H1 (cell line): ENCODE data around the gene KLHL1. TPM values are rescaled to one million over a fixed set of nuclear protein-coding genes. Genes with fewer than 3 reads are reported as not detected.

ENCODE experiments used
- polyA plus RNA-seq, 7 experiments: library from polyadenylated mRNA; depleted of rRNA in 3 of 7; stranded (reverse) in 5 of 7; unstranded in 2 of 7; fragments of >200 nt in 5 of 7; fragments of 200-250 nt in 2 of 7; gene quantifications; 1 replicate in 5 of 7; 2 replicates in 1 of 7; 4 replicates in 1 of 7; pipeline versions ENCODE4 v1.2.1 to v1.2.3, GENCODE V29; 2011 to 2013; ENCODE audit warnings: missing spikeins in 2 of 7, mixed read lengths in 2 of 7
- small RNA-seq: library from polyadenylated mRNA; stranded (forward); fragments of <200 nt; extraction: miRNeasy Mini kit (QIAGEN cat#:217004); gene quantifications from one replicate; pipeline ENCODE3, GENCODE V24; 2013; ENCODE audit not compliant: insufficient read depth
- total RNA-seq: library from RNA; stranded (reverse); fragmentation: NEBNext Ultra II Directional; extraction: Animal tissue kit (Norgen Biotek cat#: 25700); gene quantifications from 2 replicates; pipeline ENCODE4 v1.2.1, GENCODE V29; 2021

Gene KLHL1
- total and polyA plus RNA-seq, 2 of the 8 experiments (the other 6 are each of a cell fraction or from before 2014, with no cell fraction given) = not detected

Small RNA genes within 50 kb of the gene (small RNA-seq; reads per million reads assigned to genes)
- gene RNY3P10 = not detected

Other genes with a start within 250 kb of the KLHL1 start
- gene ATXN8OS, start 626 bp downstream of the KLHL1 start, total RNA-seq = not detected in 2 replicates
- not detected in 2 replicates for gene ATXN8OS, start 626 bp downstream of the KLHL1 start, polyA plus RNA-seq (2011; rRNA removed)